Pancreas (tissue), 10 donors: ENCODE results near the gene DTX3. TPM values are rescaled to one million over a fixed set of nuclear protein-coding genes. Genes with fewer than 3 reads are reported as not detected.

Source experiments
- ATAC-seq, 4 donors: fragments of 200-7000 bp; cut with Tn5 transposase; one replicate each; pipeline versions ENCODE4 v1.8.0 to v1.9.1; 2020; ENCODE audit warnings: mild to moderate bottlenecking in 4 of 4, moderate library complexity in 4 of 4
- DNase-seq, 6 donors: peaks; one replicate each; pipeline ENCODE4 v3.0.0-alpha.2; 2020
- FAIRE-seq: peaks from 2 replicates; lab custom pipeline; 2012; peaks lifted over from hg19 to GRCh38; lab: Jason Lieb, UNC
- H3K27ac ChIP-seq, 4 donors: fragments of 200-600 bp; sonication (generic); 1 replicate in 3 of 4; 2 replicates in 1 of 4; pipeline versions ENCODE4 v1.5.0 to v1.8.0; 2020
- H3K27me3 ChIP-seq, 4 donors: fragments of 200-600 bp; one replicate each; pipeline ENCODE4 v1.8.0; 2021
- H3K36me3 ChIP-seq, 3 donors: fragments of 200-600 bp; sonication (generic) in 1 of 3; one replicate each; pipeline versions ENCODE4 v1.5.0 to v1.8.0; 2020 to 2021
- H3K4me1 ChIP-seq, 3 donors: fragments of 200-600 bp; one replicate each; pipeline ENCODE4 v1.8.0; 2021
- H3K4me3 ChIP-seq, 4 donors: fragments of 200-600 bp; sonication (generic) in 2 of 4; one replicate each; pipeline versions ENCODE4 v1.5.0 to v1.8.0; 2020 to 2021
- H3K9me3 ChIP-seq, 4 donors: fragments of 200-600 bp; one replicate each; pipeline ENCODE4 v1.8.0; 2021
- WGBS, 2 donors: extraction: QIAGEN DNeasy Blood & Tissue Kit; methylation state at CpG; one replicate each; pipeline ENCODE4 v1.1.7; 2013; 5-methylcytosine and 5-hydroxymethylcytosine counted together
- intact Hi-C, 3 donors: fragments of 100-400 bp; cut with DNase I; formaldehyde crosslinking; loops; one replicate each; pipeline versions ENCODE4 v1.11.1 to v1.14.2; 2022
- polyA plus RNA-seq, 2 donors: library from polyadenylated mRNA; stranded (reverse); fragments of 200-250 nt; gene quantifications; one replicate each; pipeline ENCODE4 v1.2.3, GENCODE V29; 2013
- total RNA-seq, 6 donors: library from RNA; stranded (reverse); fragmentation: NEBNext Ultra II Directional in 4 of 6; extraction: Animal tissue kit (Norgen Biotek cat#: 25700) in 4 of 6; gene quantifications; one replicate each; pipeline versions ENCODE4 v1.2.1 to v1.2.4, GENCODE V29; 2021 to 2023
- TF ChIP-seq, protein P1 (sequence below), 4 donors: fragments of 200-600 bp; sonication (generic) in 3 of 4; IDR thresholded peaks; one replicate each; pipeline versions ENCODE4 v1.5.0 to v1.8.0; 2021; ENCODE audit warnings: antibody characterized with exemption in 4 of 4
- donor health status: healthy with polysubstance abuse.
- donor health status: DM: no; HTN: no; CAD: no; lungs with moderate emphysema.
- donor health status: DM: no; HTN: no; CAD: no.
- donor health status: control.
- donor health status: control.
- donor health status: Bipolar disorder and iron deficiency.
- donor health status: DM: yes; HTN: yes; CAD: no.
- donor health status: DM: no; HTN: no; CAD: no.
- donor health status: DM: no; HTN: no; CAD: no.
- donor health status: DM: yes; HTN: yes; CAD: no.

The DTX3 gene
- total and polyA plus RNA-seq, 8 donors: 9.0 to 71.7 (median 13.5) TPM

DNA sequence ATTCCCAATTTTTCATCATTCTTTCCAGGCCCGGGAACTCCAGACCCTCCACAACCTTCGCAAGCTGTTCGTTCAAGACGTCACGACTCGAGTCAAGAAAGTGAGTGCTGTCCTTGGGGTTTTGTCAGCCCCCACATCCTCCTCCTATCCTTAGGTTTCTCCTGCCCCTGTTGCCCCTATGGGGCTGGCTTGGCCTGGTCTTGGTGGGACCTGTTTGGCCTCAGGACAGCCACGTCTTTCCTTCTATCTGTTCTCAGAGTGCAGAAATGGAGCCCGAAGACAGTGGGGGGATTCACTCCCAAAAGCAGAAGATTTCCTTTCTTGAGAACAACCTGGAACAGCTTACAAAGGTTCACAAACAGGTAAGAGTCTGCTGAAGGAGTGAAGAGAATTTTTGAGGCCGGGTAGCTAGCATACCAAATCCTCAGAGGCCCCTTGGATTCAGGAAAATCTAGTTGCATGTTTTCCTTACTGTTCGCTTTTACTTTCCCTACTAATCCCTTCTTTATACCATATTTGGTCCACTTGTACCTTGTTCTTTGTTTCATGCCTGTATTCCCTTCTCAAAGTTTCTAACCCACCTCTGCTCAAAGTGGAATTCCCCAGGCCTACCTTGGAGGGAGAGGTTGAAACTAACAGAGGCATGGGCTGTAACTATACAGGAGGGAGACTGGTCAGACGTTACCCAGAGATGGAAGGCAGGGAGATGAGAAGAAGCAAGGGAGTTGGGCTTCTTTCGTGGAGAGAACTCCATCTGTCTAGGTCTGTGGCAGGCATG lies 26.5 kb upstream of the DTX3 start:
- TF ChIP-seq, protein P1, sequence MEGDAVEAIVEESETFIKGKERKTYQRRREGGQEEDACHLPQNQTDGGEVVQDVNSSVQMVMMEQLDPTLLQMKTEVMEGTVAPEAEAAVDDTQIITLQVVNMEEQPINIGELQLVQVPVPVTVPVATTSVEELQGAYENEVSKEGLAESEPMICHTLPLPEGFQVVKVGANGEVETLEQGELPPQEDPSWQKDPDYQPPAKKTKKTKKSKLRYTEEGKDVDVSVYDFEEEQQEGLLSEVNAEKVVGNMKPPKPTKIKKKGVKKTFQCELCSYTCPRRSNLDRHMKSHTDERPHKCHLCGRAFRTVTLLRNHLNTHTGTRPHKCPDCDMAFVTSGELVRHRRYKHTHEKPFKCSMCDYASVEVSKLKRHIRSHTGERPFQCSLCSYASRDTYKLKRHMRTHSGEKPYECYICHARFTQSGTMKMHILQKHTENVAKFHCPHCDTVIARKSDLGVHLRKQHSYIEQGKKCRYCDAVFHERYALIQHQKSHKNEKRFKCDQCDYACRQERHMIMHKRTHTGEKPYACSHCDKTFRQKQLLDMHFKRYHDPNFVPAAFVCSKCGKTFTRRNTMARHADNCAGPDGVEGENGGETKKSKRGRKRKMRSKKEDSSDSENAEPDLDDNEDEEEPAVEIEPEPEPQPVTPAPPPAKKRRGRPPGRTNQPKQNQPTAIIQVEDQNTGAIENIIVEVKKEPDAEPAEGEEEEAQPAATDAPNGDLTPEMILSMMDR (IDR thresholded peaks at IDR 0.05): no peak
- Histone ChIP-seq H3K9me3 (no peaks in the 10 kb centered on the region), H3K4me1 (no peaks in the 10 kb centered on the region), H3K36me3 (no peaks in the 10 kb centered on the region), H3K27me3 (no peaks in the 10 kb centered on the region), H3K4me3 (no peak overlapping the region), H3K27ac (no peak overlapping the region)
- ATAC-seq (no peak), DNase-seq (no peak), FAIRE-seq (no peak)
- WGBS, 2 donors: 76 to 79% methylated on average over 12 of the region's 12 CpGs
- intact Hi-C loops: loop anchor here in 1 of 3 donors (10.0 kb wide), 1 partner anchor 47 kb away; no protein-coding TSS in a partner anchor

DNA sequence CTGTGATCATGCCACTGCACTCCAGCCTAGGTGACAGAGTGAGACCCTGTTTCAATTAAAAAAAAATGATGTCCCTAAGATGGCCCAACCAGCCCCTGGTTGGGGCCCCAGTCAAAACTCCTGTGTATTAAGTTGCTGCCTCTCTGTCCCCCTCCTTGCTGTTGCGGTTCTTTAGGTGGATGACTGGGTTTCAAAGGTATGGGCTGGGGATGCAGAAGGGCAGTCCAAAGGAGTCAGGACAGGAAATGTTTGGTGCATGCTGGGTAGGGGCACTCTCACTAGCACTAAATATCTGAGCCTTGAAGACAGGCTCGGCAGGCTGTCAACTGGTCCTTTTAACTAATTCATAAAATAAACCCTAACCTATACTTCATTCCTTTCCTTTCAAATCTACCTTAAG lies 25.6 kb upstream of the DTX3 start:
- 81% methylated on average over 2 of the region's 2 CpGs for WGBS, 2 donors
- intact Hi-C loops: loop anchor here in 1 of 3 donors (10.0 kb wide), 1 partner anchor 46 kb away; no protein-coding TSS in a partner anchor
- Histone ChIP-seq H3K4me1 (no peaks in the 10 kb centered on the region), H3K9me3 (no peaks in the 10 kb centered on the region), H3K27me3 (no peaks in the 10 kb centered on the region), H3K27ac (no peak overlapping the region), H3K4me3 (no peak overlapping the region), H3K36me3 (no peaks in the 10 kb centered on the region)
- ATAC-seq (no peak), FAIRE-seq (no peak), DNase-seq (no peak)
- TF ChIP-seq, protein P1 (IDR thresholded peaks at IDR 0.05): no peak

DNA sequence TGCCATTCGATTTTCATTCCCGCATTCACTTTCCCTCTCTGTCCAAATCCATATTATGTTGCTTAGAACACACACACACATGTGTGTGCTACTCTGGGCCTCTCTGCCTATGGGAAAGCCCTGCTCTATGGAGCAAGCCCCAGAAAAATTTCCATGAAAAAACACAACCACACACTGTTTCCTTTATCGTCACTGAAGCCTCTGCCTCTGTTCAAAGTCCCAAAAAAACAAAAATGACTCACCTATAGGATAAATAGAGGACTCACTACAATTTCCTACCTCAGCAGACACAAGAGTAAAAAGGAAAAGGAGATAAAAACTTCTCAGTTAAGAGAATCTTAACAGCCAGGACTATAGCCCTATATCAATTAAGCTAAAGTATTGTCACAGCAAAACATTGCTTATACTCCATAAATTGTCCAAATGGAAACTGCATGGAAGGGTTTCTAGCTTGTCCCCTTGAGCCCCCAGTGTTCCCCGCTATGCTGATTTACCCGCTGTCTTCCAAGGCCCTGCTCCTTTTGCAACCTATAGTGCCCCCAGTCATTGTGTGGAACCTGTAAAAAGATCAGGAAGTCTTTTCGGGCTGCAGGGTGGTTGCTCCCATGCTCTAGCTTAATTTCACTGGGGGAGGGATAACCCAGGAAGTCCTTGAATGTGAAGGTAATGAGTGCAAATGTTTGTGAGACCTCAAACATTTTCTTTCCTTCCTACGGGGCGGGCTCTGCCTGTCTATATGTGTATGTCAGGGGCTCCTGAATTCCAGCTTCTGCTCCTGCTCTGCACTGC lies 24.8 kb upstream of the DTX3 start:
- 76 to 81% methylated on average over 8 of the region's 8 CpGs for WGBS, 2 donors
- FAIRE-seq (no peak), DNase-seq (no peak), ATAC-seq (no peak)
- H3K4me3 ChIP-seq: no peak overlapping the region
- H3K9me3 ChIP-seq: no peaks in the 10 kb centered on the region
- H3K36me3 ChIP-seq: no peaks in the 10 kb centered on the region
- intact Hi-C loops: loop anchor here (2.0 to 10.0 kb wide), 3 partner anchors 39 to 47 kb away; no protein-coding TSS in a partner anchor
- H3K27me3 ChIP-seq: no peaks in the 10 kb centered on the region
- TF ChIP-seq, protein P1 (IDR thresholded peaks at IDR 0.05): no peak
- H3K27ac ChIP-seq: no peak overlapping the region
- H3K4me1 ChIP-seq: no peaks in the 10 kb centered on the region

DNA sequence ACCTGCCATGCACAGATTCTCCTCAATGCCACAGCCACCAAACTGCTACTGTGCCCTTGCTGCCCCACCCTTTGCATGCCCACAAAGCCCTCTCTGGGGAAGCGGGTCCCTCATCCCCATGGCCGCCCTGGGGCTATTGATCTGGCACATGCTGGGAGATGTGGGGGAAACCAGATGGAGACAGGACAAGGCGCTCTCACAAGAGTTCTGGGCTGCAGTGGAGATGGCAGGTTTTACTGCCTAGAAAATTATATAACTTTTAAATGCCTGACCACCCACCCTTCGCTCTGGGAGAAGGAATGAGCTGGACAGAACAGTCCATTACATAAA lies 24.2 kb upstream of the DTX3 start:
- no peaks in the 10 kb centered on the region for H3K27me3 ChIP-seq
- no peaks in the 10 kb centered on the region for H3K36me3 ChIP-seq
- intact Hi-C loops: loop anchor here in 2 of 3 donors (2.0 to 5.0 kb wide), 2 partner anchors 38 to 47 kb away; no protein-coding TSS in a partner anchor
- no peak for FAIRE-seq
- no peaks in the 10 kb centered on the region for H3K9me3 ChIP-seq
- DNase-seq: no peak
- no peak overlapping the region for H3K4me3 ChIP-seq
- WGBS, 2 donors: 82 to 84% methylated on average over 4 of the region's 4 CpGs
- TF ChIP-seq, protein P1 (IDR thresholded peaks at IDR 0.05): no peak
- ATAC-seq: no peak
- H3K4me1 ChIP-seq: no peaks in the 10 kb centered on the region
- H3K27ac ChIP-seq: no peak overlapping the region
